Activated CD4-positive, alpha-beta T cell treated with anti-CD3 and anti-CD28 coated beads, Interleukin-2, amount 50 U/mL, for 48 hours (primary cell): ENCODE measurements around the gene MPG.
A peak's percentile ranks its signal among the peaks of the same experiment; 100 is the strongest.

Source experiments
- DNase-seq, 2 experiments: peaks; one replicate each; pipeline ENCODE4 v3.0.0-alpha.2; 2020

MPG gene

DNA sequence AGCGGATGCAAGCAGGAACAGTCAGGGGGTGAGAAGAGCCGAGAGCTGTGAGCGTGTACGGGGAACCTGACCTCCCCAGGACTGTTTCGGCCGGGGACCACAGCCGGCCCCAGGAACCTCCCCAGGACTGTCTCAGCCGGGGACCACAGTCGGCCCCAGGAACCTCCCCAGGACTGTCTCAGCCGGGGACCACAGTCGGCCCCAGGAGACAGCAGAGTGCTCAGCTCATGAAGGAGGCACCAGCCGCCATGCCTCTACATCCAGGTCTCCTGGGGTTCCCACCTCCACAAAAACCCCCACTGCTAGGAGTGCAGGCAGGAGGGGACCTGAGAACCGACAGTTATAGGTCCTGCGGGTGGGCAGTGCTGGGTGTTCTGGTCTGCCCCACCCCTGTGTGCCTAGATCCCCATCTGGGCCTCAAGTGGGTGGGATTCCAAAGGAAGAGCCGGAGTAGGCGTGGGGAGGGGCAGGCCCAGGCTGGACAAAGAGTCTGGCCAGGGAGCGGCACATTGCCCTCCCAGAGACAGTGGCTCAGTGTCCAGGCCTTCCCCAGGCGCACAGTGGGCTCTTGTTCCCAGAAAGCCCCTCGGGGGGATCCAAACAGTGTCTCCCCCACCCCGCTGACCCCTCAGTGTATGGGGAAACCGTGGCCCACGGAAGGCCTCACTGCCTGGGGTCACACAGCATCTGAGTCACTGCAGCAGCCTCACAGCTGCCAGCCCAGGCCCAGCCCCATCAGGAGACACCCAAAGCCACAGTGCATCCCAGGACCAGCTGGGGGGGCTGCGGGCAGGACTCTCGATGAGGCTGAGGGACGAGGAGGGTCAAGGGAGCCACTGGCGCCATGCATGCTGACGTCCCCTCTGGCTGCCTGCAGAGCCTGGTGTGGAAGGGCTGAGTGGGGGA lies 9.9 kb upstream of the MPG start:
- DNase-seq, result no peak

- DNase-seq, result no peak
Observed at GRCh38 chr16:69181-69580, 8.8 kb upstream of the MPG start.

GRCh38 chr16:71210-71539 lies 6.8 kb upstream of the MPG start:
- DNase-seq, result no peak

DNA sequence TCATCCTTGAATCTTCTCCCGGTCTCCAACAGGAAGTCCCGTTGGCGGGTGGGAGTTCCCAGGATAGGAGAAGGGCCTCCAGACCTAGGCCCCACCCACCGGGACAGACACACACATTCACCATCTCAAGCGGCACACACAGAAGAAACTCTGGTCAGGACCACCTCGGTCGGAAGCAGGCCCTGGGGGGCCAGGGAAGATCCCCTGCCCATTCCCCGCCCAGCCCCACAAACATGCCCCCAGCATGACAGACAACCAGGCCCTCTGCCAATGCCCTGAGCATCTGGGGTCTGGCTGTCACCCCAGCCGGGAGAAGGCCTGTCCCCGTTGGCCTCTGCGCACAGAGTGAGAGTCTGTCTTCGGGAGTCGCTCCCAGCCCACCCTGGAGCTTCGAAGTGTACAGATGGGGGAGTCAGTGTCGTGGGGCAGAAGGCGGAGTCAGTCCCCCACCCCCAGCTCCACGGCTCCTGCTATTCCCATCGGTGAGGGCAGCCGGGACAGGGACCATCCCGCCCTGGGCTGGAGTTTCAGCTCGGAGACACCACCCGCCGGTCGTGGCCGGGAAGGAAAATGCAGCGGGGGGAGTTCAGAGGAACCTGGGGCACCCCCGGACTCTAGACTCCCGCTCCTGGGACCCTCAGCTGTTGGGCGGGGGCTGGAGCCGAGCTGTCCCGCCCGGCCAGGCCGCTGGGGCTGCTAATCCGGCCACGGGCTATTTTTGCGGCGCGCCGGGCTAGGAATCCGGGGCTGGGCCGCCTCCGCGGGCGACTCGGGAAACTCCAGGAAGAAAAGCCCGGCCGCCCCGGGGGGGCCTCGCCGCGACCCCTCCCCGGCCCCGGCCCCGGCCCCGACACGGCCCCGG lies 6.3 kb upstream of the MPG start:
- no peak for DNase-seq

GRCh38 chr16:72561-73548 lies 5.2 kb upstream of the MPG start, which contains the start of gene RHBDF1:
RHBDF1 (minus strand) TSS chr16:72631; CDS start chr16:65015, 7,616 bp downstream.
- no peak for DNase-seq

- DNase-seq, result no peak
Observed at GRCh38 chr16:74051-74746, 3.8 kb upstream of the MPG start.

DNA sequence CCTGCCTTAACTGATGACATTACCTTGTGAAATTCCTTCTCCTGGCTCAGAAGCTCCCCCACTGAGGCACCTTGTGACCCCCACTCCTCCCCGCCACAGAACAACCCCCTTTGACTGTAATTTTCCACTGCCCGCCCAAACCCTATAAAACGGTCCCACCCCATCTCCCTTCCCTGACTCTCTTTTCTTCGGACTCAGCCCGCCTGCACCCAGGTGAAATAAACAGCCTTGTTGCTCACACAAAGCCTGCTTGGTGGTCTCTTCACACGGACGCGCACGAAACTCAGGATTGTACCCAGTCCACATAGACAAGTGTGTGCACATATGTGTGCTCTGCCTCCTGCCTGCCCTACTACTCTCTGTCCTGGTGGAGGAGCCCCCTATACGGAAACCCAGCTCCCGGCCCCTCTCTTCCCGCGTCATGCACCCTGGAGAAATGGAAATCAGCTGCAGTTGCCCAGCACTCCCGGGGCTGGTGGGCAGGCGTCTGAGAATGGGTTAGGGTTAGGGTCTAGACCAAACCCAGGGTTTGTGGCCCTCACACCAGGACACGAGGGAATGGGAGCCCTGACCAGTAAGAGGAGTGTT lies 3.2 kb upstream of the MPG start:
- DNase-seq, result no peak

DNA sequence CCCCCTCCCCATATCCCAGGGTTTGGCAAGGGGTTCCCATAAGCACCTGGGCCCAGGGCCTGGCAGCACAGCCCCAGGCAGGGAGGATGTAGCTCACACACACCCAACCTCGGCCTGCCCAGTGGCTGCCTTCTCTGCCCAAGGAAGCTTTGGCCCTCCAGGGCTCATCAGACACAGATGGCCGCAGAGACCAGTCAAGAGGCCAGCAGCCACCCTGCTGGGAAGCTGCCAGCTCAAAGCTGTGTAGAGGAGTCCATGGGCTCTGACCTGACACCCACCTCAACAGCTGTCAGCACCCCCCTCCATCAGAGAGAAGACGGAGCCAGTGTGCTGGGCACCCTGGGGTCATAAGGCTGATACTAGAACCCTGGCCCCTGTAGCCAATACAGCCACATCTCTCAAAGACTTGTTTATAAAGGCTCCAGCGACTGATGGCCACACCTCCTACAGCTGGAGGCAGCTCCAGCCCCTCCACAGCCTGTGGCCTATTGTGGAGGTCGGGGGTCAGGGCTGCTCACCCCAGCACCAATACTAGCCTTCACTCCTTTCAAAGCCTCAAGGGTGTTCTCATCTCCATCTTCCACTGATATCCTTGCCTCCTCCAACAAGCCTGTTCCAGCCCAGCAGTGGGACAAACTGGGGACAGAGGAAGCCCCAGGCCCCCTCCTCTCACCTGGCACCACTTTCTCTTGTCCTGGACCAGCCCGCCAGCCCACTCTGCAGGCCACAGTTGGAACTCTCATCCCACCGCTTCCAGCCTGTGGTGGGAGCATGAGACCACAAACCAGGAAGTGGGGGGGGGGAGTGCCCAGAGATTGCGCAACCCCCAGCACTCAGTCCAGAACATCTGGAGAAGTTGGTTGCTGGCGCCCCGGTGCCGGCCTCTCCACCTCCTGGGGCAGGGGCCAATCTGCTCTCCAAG lies 2.2 kb upstream of the MPG start:
- DNase-seq, result no peak

GRCh38 chr16:76535-77272 lies 1.3 kb upstream of the MPG start:
- DNase-seq, result no peak

DNA sequence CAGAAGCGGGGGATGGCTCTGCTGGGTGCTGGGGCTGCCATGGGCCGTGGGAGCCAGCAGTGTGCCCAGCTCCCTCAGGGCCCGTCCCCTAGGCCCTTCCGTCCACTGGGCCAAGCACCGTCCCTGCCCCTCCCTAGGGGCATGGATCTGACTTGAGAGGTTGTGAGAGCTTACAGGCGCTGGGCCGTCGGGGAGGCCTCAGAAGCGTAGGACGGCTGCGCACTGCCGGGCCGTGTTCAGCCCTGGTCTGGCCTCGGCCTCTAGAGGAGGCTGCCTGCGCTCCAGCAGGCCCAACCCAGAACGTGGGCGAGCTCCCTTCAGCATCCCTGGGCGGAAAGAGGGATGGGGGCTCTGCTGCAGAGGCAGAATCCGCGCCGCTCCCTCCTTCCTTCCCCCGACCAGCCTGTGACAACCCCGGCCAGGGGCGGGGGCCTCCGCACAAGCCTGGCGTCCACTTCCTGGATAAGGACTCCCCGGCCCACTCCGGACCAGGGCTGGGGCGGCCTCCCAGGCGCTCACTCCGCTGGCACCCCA lies 685 bp upstream of the MPG start:
- DNase-seq, result peak; percentile 42 to 54

DNA sequence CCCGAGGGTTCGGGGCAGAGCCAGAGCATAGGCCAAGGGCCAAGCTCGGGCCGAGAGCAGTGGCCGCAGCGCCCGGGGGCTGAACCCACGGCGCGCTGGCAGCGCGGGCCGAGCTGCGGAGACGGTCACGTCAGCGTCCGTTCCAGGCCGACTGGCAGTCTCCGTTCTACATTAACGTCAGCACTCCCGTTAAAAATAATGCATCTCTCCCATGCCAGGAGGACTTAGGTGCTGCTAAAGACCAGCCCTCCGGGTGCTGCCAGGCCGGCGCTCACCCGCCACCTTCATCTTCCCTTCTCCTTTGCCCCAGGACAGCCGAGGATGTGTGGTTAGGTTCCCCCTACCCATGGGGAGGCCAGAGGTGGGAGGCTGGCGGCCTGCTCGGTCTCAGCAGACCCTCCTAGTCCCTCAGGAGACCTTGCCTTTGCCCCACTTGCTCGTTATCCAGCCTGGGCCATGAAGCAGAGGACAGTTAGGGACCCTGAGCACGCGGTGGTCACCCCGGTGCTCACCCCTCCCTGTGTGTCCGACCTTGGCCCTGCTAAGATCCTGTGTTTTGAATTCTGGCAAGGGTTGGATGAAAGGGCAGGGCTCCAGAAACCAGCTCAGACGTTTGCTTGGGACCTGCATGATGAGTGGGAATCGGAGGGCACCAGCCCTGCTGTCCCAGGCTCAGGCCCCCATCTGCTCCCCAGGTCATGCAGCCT lies 572 bp downstream of the MPG start:
- DNase-seq, result peak; percentile 23 to 36

- no peak for DNase-seq
Observed at GRCh38 chr16:79151-80054, 1.4 kb downstream of the MPG start.

DNA sequence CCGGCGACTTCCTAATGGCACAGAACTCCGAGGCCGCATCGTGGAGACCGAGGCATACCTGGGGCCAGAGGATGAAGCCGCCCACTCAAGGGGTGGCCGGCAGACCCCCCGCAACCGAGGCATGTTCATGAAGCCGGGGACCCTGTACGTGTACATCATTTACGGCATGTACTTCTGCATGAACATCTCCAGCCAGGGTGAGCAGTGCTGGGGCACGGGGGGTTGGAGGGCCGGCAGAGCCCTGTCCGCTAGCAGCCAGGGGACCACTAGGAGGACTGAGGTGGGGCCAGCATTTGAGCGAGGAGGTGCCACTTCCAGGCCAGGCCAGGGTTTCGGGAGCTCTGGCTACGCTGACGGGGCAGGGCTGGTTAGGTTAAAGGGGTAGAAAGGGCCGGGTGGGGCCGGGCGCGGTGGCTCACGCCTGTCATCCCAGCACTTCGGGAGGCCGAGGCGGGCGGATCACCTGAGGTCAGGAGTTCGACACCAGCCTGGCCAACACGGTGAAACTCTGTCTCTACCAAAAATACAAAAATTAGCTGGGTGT lies 5.1 kb downstream of the MPG start:
- DNase-seq, result no peak

DNA sequence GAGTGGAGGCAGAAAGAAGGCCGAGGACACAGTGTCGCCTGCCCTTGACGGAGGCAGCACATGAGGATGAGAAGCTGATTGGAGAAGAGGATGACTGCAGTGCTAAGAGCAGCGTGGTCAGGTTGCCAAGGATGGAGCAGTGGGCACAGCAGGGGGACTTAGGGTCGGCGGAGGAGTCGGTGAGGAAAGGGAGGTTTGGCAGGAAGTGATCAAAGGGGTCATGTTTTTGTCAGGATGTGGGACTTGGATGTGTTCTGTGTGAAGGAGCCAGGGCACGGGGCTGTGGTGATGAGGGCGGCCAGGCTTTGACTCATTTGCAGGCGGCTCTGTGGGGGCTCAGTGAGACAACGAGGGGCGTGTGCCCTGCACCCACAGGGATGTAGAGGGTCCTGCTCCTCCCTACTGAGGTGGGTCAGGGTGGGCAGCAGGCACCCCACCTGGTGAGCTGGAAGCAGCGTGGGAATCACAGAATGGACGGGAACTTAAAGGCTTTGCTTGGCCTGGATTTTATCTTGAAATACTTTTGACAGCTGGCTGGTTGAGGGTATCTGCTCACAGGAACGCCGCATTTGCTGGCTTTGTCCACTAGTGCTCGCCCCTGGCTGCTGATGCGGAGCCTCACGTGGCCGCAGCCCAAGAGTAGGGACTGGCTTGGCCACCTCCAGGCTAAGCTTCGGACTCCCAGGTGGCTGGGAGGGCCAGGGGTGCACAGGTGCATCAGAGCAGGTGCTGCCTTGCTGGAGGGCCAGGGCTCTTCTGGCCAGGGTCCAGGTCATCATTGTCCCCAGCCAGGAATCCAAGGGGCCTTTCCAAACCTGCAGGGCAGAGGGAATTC lies 6.0 kb downstream of the MPG start:
- no peak for DNase-seq

GRCh38 chr16:84718-85406 lies 6.8 kb downstream of the MPG start:
- DNase-seq, result peak; percentile 68 to 73

- no peak for DNase-seq
Observed at GRCh38 chr16:85407-85782, 7.4 kb downstream of the MPG start.
